MM.1S (cell line): Measurements from ENCODE around the gene DHX29.

Experiments used
- DNase-seq: peaks from one replicate; pipeline ENCODE4 v3.0.0-alpha.2; 2015
- H2AFZ ChIP-seq: fragments of 300-600 bp; sonication (generic); 2 replicates; pipeline ENCODE4 v1.6.0; 2016; ENCODE audit warnings: antibody characterized with exemption, low read length
- H3F3A ChIP-seq: fragments of 300-600 bp; sonication (generic); 2 replicates; pipeline ENCODE4 v1.6.1; 2016; ENCODE audit warnings: mild to moderate bottlenecking, antibody characterized with exemption, low read length, moderate library complexity, mixed read lengths; ENCODE audit not compliant: insufficient read depth
- H3K27ac ChIP-seq: fragments of 300-600 bp; sonication (generic); 2 replicates; pipeline ENCODE4 v1.5.1; 2016; ENCODE audit warnings: mild to moderate bottlenecking, low read length
- H3K27me3 ChIP-seq: fragments of 300-600 bp; sonication (generic); replicated peaks from 2 replicates; pipeline ENCODE4 v1.6.0; 2016; ENCODE audit warnings: low read length; ENCODE audit not compliant: insufficient read depth
- H3K36me3 ChIP-seq: fragments of 300-600 bp; sonication (generic); replicated peaks from 2 replicates; pipeline ENCODE4 v1.6.1; 2016; ENCODE audit warnings: mild to moderate bottlenecking, low read length, mixed read lengths; ENCODE audit not compliant: insufficient read depth
- H3K4me1 ChIP-seq: fragments of 300-600 bp; sonication (generic); 2 replicates; pipeline ENCODE4 v1.6.1; 2016; ENCODE audit warnings: low read length, mixed read lengths
- H3K4me2 ChIP-seq: fragments of 300-600 bp; sonication (generic); 2 replicates; pipeline ENCODE4 v1.6.0; 2016; ENCODE audit warnings: low read depth, low read length
- H3K4me3 ChIP-seq: fragments of 300-600 bp; sonication (generic); 2 replicates; pipeline ENCODE4 v1.5.1; 2016; ENCODE audit warnings: low read length, mixed read lengths
- H3K79me2 ChIP-seq: fragments of 300-600 bp; sonication (generic); 2 replicates; pipeline ENCODE4 v1.6.1; 2016; ENCODE audit warnings: mixed run types, low read length, mixed read lengths
- H3K9ac ChIP-seq: fragments of 300-600 bp; sonication (generic); 2 replicates; pipeline ENCODE4 v1.6.1; 2016; ENCODE audit warnings: low read length, mixed read lengths
- H3K9me2 ChIP-seq: fragments of 300-600 bp; sonication (generic); replicated peaks from 2 replicates; pipeline ENCODE4 v1.6.1; 2016; ENCODE audit warnings: mild to moderate bottlenecking, low read length, mixed read lengths; ENCODE audit not compliant: insufficient read depth
- H3K9me3 ChIP-seq: fragments of 300-600 bp; sonication (generic); replicated peaks from 2 replicates; pipeline ENCODE4 v1.6.1; 2016; ENCODE audit warnings: mild to moderate bottlenecking, low read length, mixed read lengths; ENCODE audit not compliant: insufficient read depth
- H4K20me1 ChIP-seq: fragments of 300-600 bp; sonication (generic); 2 replicates; pipeline ENCODE4 v1.6.1; 2016; ENCODE audit warnings: mild to moderate bottlenecking, low read length, moderate library complexity, mixed read lengths; ENCODE audit not compliant: insufficient read depth
- EZH2 ChIP-seq: fragments of 300-600 bp; sonication (generic); optimal IDR thresholded peaks from 2 replicates; pipeline ENCODE3; 2017; ENCODE audit warnings: low read depth, mild to moderate bottlenecking, antibody characterized with exemption, low read length, mixed read lengths
- EZH2phosphoT487 ChIP-seq: fragments of 300-600 bp; sonication (generic); IDR thresholded peaks from 2 replicates; pipeline ENCODE4 v1.6.1; 2018; ENCODE audit warnings: antibody characterized with exemption, low read length
- TF ChIP-seq, protein P1 (sequence below): fragments of 300-600 bp; sonication (generic); IDR thresholded peaks from 2 replicates; pipeline ENCODE4 v1.5.1; 2016; ENCODE audit warnings: antibody characterized with exemption, low read length, mixed read lengths

Gene DHX29

DNA sequence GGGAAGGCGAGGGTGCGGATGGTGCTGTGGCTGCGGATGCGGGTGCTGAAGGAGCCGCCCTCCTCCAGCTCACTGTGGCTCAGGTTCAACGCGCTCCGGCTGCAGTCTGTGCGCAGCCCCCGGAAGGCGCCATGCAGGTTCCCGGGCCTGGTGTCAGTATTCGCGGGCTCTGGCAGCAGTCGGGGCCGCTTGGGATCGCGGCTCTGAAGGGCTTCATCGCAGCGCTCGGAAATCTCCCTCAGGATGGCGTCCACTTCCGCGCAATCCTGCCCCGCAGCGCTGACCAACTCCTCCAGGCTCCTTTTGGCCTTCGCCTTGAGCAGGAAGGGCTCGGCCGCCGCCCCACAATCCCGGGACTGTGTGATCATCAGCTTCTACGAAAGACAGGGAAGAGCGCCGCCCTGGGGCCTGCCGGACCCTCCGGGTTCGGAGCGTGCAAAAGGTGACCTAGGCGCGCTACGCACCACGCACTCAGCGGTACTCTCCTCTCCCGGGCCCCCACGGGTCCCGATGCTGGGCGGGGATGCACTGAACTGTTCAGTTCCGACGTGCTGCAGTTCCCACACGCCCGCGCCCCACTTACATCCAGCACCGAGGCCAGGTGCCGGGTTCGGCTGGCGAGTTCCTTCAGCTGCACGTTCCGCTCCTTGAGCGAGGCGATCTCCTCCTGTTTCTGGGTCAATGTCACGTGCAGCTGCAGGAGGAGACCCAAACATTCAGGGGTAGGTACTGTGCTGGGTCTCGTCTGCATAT is 86.9 kb downstream of the DHX29 start:
- Histone ChIP-seq H3K27me3 (no peaks in the 10 kb centered on the region), H3K9me2 (no peaks in the 10 kb centered on the region), H3K36me3 (no peaks in the 10 kb centered on the region), H3K9ac (no peak overlapping the region), H3K4me3 (no peak overlapping the region), H4K20me1 (no peaks in the 10 kb centered on the region), H3K27ac (no peak overlapping the region), H3K9me3 (no peaks in the 10 kb centered on the region), H2AFZ (no peak overlapping the region), H3K4me2 (no peak overlapping the region), H3K4me1 (no peaks in the 10 kb centered on the region), H3K79me2 (no peaks in the 10 kb centered on the region), H3F3A (no peaks in the 10 kb centered on the region)
- no peak for TF ChIP-seq EZH2phosphoT487
- TF ChIP-seq, protein P1, sequence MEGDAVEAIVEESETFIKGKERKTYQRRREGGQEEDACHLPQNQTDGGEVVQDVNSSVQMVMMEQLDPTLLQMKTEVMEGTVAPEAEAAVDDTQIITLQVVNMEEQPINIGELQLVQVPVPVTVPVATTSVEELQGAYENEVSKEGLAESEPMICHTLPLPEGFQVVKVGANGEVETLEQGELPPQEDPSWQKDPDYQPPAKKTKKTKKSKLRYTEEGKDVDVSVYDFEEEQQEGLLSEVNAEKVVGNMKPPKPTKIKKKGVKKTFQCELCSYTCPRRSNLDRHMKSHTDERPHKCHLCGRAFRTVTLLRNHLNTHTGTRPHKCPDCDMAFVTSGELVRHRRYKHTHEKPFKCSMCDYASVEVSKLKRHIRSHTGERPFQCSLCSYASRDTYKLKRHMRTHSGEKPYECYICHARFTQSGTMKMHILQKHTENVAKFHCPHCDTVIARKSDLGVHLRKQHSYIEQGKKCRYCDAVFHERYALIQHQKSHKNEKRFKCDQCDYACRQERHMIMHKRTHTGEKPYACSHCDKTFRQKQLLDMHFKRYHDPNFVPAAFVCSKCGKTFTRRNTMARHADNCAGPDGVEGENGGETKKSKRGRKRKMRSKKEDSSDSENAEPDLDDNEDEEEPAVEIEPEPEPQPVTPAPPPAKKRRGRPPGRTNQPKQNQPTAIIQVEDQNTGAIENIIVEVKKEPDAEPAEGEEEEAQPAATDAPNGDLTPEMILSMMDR = no peak
- TF ChIP-seq EZH2 = no peak
- no peak for DNase-seq

DNA sequence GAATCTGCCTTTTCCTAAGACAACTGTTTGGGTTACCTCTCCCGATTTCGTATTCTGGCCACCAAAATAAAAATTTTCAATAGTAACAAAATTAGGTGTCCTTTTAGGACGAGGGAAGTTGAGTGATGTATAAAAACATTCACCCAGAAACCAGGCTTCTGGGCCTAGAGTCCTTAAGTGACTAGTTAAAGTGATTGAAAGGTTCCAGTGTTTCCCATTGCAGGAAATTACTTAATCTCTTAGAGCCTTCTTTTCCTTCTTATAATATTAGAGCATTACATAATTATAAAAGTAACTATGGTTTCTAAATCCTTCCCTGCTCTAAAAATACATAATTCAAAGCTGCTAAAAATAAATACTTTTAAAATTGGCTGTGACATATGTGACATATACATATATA is 87.7 kb downstream of the DHX29 start:
- no peak overlapping the region for H3K9ac ChIP-seq
- no peaks in the 10 kb centered on the region for H3K9me2 ChIP-seq
- H3K36me3 ChIP-seq = no peaks in the 10 kb centered on the region
- no peaks in the 10 kb centered on the region for H3K79me2 ChIP-seq
- H3K27ac ChIP-seq = no peak overlapping the region
- no peaks in the 10 kb centered on the region for H3K9me3 ChIP-seq
- H2AFZ ChIP-seq = no peak overlapping the region
- H3K4me2 ChIP-seq = no peak overlapping the region
- H3K27me3 ChIP-seq = no peaks in the 10 kb centered on the region
- no peak overlapping the region for H3K4me3 ChIP-seq
- no peak for DNase-seq
- H3F3A ChIP-seq = no peaks in the 10 kb centered on the region
- H3K4me1 ChIP-seq = no peaks in the 10 kb centered on the region
- H4K20me1 ChIP-seq = no peaks in the 10 kb centered on the region
- no peak for TF ChIP-seq EZH2

DNA sequence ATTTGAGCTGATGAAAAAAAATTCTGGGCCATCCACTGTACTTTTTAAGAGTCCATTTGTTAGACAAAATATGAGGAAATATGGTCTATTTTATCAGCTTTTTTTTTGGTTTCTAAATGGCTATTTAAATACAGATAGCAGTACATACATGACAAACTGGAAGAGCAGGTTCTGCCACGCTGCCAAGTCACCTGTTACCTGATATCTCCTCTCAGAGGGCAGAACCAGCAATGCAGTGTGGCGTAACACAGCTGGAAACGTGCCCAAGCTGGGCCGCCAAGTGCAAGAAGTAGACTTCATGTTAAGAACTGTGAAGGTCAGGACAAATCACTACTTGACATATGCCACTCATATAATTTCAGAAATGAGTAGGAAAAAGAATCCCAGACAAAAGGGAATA is 88.5 kb downstream of the DHX29 start:
- TF ChIP-seq EZH2 = no peak
- no peak for TF ChIP-seq EZH2phosphoT487
- TF ChIP-seq, protein P1 = no peak
- no peak overlapping the region for H3K4me2 ChIP-seq
- H3K4me3 ChIP-seq = no peak overlapping the region
- H3F3A ChIP-seq = no peaks in the 10 kb centered on the region
- no peak overlapping the region for H3K9ac ChIP-seq
- H4K20me1 ChIP-seq = no peaks in the 10 kb centered on the region
- H3K4me1 ChIP-seq = no peaks in the 10 kb centered on the region
- no peak overlapping the region for H2AFZ ChIP-seq
- DNase-seq = no peak
- H3K9me2 ChIP-seq = no peaks in the 10 kb centered on the region
- no peak overlapping the region for H3K27ac ChIP-seq
- no peaks in the 10 kb centered on the region for H3K9me3 ChIP-seq
- no peaks in the 10 kb centered on the region for H3K27me3 ChIP-seq
- no peaks in the 10 kb centered on the region for H3K79me2 ChIP-seq
- no peaks in the 10 kb centered on the region for H3K36me3 ChIP-seq

DNA sequence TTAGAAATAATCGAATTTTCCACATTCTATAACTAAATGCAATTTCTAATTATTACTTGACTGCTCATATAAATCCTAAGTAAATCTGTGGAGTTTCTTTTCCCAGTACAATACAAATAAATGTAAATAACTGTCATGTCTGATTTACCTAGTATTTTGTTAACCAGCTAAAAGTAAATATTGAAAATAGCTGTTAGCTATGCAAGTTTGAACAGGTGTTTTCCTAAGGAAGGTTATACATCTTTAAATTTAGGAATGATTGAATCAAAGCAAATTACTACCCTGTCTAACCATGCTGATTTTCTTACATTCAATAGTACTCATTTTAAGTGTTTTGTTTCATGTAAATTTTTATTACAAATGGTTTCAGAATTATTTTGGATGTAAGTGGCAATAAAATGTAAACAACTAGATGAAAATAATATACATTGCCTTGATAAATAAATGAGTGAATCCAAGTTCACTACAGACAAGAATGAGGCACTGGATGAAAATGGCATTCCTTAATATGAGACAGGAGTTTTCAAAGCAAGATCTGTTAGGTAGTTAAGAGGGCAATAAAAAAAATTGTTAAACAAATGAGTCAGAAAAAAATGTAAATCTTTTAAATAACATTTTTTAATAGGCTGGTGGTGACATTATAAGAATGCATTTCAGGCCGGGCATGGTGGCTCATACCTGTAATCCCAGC is 96.2 kb downstream of the DHX29 start:
- Histone ChIP-seq H3K4me1 (no peaks in the 10 kb centered on the region), H3K4me2 (no peak overlapping the region), H3F3A (no peaks in the 10 kb centered on the region), H3K79me2 (no peaks in the 10 kb centered on the region), H3K27me3 (no peaks in the 10 kb centered on the region), H3K36me3 (no peaks in the 10 kb centered on the region), H3K9me3 (no peaks in the 10 kb centered on the region), H3K9me2 (no peaks in the 10 kb centered on the region), H3K9ac (no peak overlapping the region), H3K4me3 (no peak overlapping the region), H2AFZ (no peak overlapping the region), H3K27ac (no peak overlapping the region), H4K20me1 (no peaks in the 10 kb centered on the region)
- no peak for DNase-seq
- TF ChIP-seq EZH2phosphoT487 = no peak
- TF ChIP-seq EZH2 = no peak
- TF ChIP-seq, protein P1 = no peak
